ENCODE data around the gene EZH1. TPM values are rescaled to one million over a fixed set of nuclear protein-coding genes. Genes with fewer than 3 reads are reported as not detected.
"Not testable (repeated sequence)": the region's sequence is repeated elsewhere in the genome, so short reads cannot be mapped to it uniquely, and the experiment has no call there.

Gene EZH1
- total RNA-seq, 4 donors from 2014 or later, result 32.7 to 71.9 (median 43.9) TPM

DNA sequence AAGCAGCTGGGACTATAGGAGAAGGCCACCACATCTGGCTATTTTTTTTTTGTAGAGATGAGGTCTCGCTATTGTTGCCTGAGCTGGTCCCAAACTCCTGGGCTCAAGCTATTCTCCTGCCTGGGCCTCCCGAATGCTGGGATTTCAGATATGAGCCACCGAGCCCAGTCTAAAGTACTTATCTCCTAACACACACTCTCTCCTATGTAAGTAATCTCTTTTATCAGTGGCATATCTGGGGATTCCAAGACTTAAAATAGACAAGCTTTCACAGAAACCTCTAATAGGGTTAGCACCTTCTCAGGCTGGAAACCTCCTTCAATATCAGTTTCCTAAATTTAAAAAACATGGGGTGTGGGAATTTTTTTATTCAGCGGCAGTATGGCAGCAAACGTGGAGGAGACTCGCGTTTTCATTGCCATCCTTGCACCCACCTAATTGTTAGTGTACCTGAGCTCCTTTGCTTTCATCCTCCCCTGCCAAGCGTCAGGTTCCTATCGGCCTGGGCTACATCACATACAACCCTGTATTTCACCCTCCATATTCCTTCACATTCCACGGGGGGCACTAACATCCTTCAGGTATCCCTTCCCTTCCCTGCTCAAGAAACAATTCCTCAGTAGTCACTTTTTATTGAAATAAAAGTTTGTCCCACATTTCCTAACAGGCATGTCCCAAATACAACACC is 1.1 kb downstream of the EZH1 start:
- no peak overlapping the region for H3K4me3 ChIP-seq (ENCODE audit: low read depth, poor library complexity, severe bottlenecking)
- no peak for TF ChIP-seq POLR2A (IDR thresholded peaks at IDR 0.05)
- TF ChIP-seq, protein P1, sequence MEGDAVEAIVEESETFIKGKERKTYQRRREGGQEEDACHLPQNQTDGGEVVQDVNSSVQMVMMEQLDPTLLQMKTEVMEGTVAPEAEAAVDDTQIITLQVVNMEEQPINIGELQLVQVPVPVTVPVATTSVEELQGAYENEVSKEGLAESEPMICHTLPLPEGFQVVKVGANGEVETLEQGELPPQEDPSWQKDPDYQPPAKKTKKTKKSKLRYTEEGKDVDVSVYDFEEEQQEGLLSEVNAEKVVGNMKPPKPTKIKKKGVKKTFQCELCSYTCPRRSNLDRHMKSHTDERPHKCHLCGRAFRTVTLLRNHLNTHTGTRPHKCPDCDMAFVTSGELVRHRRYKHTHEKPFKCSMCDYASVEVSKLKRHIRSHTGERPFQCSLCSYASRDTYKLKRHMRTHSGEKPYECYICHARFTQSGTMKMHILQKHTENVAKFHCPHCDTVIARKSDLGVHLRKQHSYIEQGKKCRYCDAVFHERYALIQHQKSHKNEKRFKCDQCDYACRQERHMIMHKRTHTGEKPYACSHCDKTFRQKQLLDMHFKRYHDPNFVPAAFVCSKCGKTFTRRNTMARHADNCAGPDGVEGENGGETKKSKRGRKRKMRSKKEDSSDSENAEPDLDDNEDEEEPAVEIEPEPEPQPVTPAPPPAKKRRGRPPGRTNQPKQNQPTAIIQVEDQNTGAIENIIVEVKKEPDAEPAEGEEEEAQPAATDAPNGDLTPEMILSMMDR (IDR thresholded peaks at IDR 0.05), result no peak
- DNase-seq (ENCODE audit: low spot score in 2 of 2), result no peak
- intact Hi-C loops (cut with DNase I; ENCODE audit: low total_unique reads), result no loop called here
- 42 to 43% methylated on average over 10 of the region's 10 CpGs for WGBS, 2 donors

DNA sequence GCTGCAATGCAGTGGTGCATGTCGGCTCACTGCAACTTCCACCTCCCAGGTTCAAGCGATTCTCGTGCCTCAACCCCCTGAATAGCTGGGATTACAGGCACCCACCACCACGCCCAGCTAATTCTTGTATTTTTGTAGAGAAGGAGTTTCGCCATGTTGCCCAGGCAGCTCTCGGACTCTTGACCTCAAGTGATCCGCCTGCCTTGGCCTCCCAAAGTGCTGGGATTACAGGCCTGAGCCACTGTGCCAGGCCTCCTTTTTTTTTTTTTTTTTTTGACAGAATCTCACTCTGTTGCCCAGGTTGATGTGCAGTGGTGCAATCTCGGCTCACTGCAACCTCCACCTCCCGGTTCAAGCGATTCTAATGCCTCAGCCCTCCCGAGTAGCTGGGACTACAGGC is 1.9 kb downstream of the EZH1 start:
- intact Hi-C loops (cut with DNase I; ENCODE audit: low total_unique reads); H3K4me3 ChIP-seq (ENCODE audit: low read depth, poor library complexity, severe bottlenecking); DNase-seq (ENCODE audit: low spot score in 2 of 2): not testable (repeated sequence)
- WGBS, 2 donors, result 94 to 96% methylated on average over 11 of the region's 11 CpGs

DNA sequence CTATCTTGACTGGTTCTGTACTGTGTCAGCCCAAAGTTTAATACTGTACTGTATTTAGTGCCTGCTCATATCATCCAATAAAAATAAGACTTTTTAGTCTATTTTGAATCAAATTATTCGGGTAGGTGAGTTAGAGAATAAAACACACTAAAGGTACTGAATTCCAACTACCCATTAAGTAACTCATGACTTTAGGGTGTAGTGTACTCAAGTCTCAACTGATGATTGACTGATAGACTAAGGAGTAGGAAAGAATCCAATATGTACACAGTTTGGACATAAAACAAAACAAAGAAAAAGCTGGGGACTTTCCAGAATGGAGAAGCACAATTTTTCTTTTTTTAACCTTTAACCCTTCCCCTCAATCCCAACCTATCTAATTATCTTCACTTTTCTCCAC is 4.1 kb downstream of the EZH1 start:
- intact Hi-C loops (cut with DNase I; ENCODE audit: low total_unique reads), result no loop called here
- DNase-seq (ENCODE audit: low spot score in 2 of 2), result no peak
- no peak overlapping the region for H3K4me3 ChIP-seq (ENCODE audit: low read depth, poor library complexity, severe bottlenecking)
- TF ChIP-seq, protein P1 (IDR thresholded peaks at IDR 0.05), result no peak
- 84 to 85% methylated on average over 1 of the region's 1 CpG for WGBS, 2 donors

DNA sequence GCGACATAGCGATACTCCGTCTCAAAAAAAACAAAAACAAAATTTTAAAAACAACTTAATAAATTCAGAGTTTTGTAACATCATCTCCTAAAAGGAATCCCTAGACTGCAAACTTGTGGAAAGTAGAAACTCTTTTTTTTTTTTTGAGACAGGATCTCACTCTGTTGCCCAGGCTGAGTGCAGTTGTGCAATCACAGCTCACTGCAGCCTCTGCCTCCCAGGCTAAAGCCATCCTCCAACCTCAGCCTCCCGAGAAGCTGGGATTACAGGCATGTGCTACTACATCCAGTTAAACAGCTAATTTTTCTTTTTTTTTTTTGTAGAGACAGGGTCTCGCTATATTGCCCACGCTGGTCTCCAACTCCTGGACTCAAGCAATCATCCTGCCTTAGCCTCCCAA is 19.7 kb downstream of the EZH1 start:
- 96 to 98% methylated on average over 6 of the region's 6 CpGs for WGBS, 2 donors
- no peak for DNase-seq (ENCODE audit: low spot score in 2 of 2)

DNA sequence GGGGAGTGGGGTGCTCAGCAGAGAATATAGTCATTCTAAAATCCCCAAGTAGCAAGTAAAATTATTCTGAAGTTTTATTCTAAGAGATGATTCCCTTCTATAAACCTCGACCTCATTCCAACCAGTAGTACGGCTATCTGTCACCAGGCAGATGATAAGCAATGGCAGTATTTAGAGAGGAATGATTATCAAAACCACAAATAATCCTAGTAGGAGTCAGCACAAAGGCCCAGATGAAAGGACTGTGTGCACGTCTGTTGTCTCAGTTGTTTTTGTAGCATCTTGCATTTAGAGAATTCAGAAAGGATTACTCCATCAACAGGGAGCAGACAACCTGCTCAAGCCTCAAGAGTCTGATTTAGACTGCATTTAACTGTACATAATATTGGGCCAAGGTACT is 21.2 kb downstream of the EZH1 start:
- H3K4me3 ChIP-seq (ENCODE audit: low read depth, poor library complexity, severe bottlenecking), result no peak overlapping the region
- intact Hi-C loops (cut with DNase I; ENCODE audit: low total_unique reads), result loop anchor here (10.0 kb wide), 1 partner anchor 101 kb away; the partner anchor contains the start of gene BECN1
- no peak for DNase-seq (ENCODE audit: low spot score in 2 of 2)
- TF ChIP-seq, protein P1 (IDR thresholded peaks at IDR 0.05), result no peak
- TF ChIP-seq POLR2A (IDR thresholded peaks at IDR 0.05), result no peak
- WGBS, 2 donors, result 88 to 91% methylated on average over 3 of the region's 3 CpGs

More for the DNA sequence above, 19.7 kb downstream of the EZH1 start:
- intact Hi-C loops (cut with DNase I; ENCODE audit: low total_unique reads), result loop anchor here (5.0 to 10.0 kb wide), 2 partner anchors 37 to 100 kb away; partner anchors contain the start of genes BECN1 and RAMP2
- no peak overlapping the region for H3K4me3 ChIP-seq (ENCODE audit: low read depth, poor library complexity, severe bottlenecking)
- TF ChIP-seq POLR2A (IDR thresholded peaks at IDR 0.05), result no peak

DNA sequence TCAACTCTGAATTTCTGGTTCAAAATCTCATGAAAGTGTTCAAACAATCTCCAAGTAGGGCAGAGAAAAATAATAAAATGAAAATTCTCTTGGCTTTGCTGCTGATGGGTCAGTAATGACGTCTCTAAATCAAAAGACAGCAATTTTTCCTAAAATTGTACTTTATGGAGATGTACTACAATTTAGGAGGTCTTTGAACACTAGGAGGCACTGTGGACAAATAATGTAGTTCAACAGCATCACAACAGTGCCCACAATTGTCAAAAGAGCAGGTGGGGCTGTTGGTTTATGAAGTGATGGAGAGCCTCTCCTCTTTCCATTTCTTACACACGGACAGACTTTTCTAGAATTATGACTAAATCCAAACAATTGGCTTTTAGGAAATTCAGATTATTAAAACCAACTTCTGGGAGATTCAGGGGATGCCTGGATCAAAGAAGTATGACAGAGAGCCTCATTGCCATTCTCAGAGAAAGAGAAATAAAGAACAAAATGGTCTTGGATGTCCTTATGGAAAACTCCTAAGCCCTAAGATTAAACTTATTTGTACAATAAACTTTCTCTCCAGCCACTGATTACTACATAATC is 23.8 kb downstream of the EZH1 start:
- intact Hi-C loops (cut with DNase I; ENCODE audit: low total_unique reads), result loop anchor here (10.0 kb wide), 1 partner anchor 104 kb away; the partner anchor contains the start of gene BECN1
- no peak for TF ChIP-seq POLR2A (IDR thresholded peaks at IDR 0.05)
- TF ChIP-seq, protein P1 (IDR thresholded peaks at IDR 0.05), result no peak
- DNase-seq (ENCODE audit: low spot score in 2 of 2), result no peak
- no peak overlapping the region for H3K4me3 ChIP-seq (ENCODE audit: low read depth, poor library complexity, severe bottlenecking)
- WGBS, 2 donors, result 11 to 14% methylated on average over 2 of the region's 2 CpGs
